HepG2 (cell line): ENCODE results near the gene FAM89B. TPM values are rescaled to one million over a fixed set of nuclear protein-coding genes. Genes with fewer than 3 reads are reported as not detected.

Source experiments
- AGO2 ChIP-seq: fragments of 200-400 bp; formaldehyde crosslinking; optimal IDR thresholded peaks from 2 replicates; pipeline ENCODE3; 2017; ENCODE audit warnings: mild to moderate bottlenecking, low read depth, low read length, moderate library complexity
- ARHGAP35 ChIP-seq: sonication (generic); formaldehyde crosslinking; IDR thresholded peaks from 2 replicates; pipeline ENCODE4 v1.9.0; 2022; ENCODE audit warnings: mild to moderate bottlenecking, inconsistent platforms, moderate library complexity, missing genetic modification reagents, borderline replicate concordance
- PHB2 ChIP-seq: fragments of 450-650 bp; IDR thresholded peaks from 2 replicates; pipeline ENCODE4 v1.6.1; 2018; ENCODE audit not compliant: partially characterized antibody
- POGZ ChIP-seq: sonication (generic); formaldehyde crosslinking; IDR thresholded peaks from 2 replicates; pipeline ENCODE4 v1.4.0; 2020; ENCODE audit warnings: mild to moderate bottlenecking, missing genetic modification reagents
- PRMT3 ChIP-seq: sonication (generic); formaldehyde crosslinking; IDR thresholded peaks from 2 replicates; pipeline ENCODE4 v1.8.1; 2022; ENCODE audit warnings: low read depth, mild to moderate bottlenecking, moderate library complexity, missing genetic modification reagents, borderline replicate concordance
- RAD21 ChIP-seq: fragments of 450-650 bp; formaldehyde crosslinking; IDR thresholded peaks from 2 replicates; pipeline ENCODE4 v1.5.0; 2020; ENCODE audit warnings: mild to moderate bottlenecking
- SOX6 ChIP-seq, 2 experiments: fragments of 450-650 bp in 1 of 2; sonication (generic) in 1 of 2; formaldehyde crosslinking in 1 of 2; IDR thresholded peaks; 2 replicates each; pipeline versions ENCODE4 v1.4.0 to v1.6.1; 2017 to 2020; ENCODE audit warnings: antibody characterized with exemption in 1 of 2, mild to moderate bottlenecking in 1 of 2, missing genetic modification reagents in 1 of 2
- ZFY ChIP-seq: sonication (generic); formaldehyde crosslinking; IDR thresholded peaks from 2 replicates; pipeline ENCODE4 v1.4.0; 2020; ENCODE audit warnings: missing genetic modification reagents
- ZNF180 ChIP-seq: sonication (generic); formaldehyde crosslinking; IDR thresholded peaks from 2 replicates; pipeline ENCODE4 v1.4.0; 2020; ENCODE audit warnings: low read depth, missing genetic modification reagents, borderline replicate concordance
- ZNF431 ChIP-seq: sonication (generic); formaldehyde crosslinking; IDR thresholded peaks from 2 replicates; pipeline ENCODE4 v1.9.0; 2022; ENCODE audit warnings: missing genetic modification reagents, low read depth, mild to moderate bottlenecking, borderline replicate concordance
- polyA plus RNA-seq, 8 experiments: library from polyadenylated mRNA; depleted of rRNA in 3 of 8; stranded (reverse) in 7 of 8; unstranded in 1 of 8; fragments of >200 nt; fragmentation: Illumina TruSeq in 4 of 8; extraction: Trizol in 4 of 8; gene quantifications; 2 replicates each; pipeline versions ENCODE4 v1.2.1 to v1.2.3, GENCODE V29; 2011 to 2016; ENCODE audit warnings: low read depth in 4 of 8, missing spikeins in 1 of 8, mixed read lengths in 1 of 8; ENCODE audit not compliant: insufficient read depth in 1 of 8
- total RNA-seq, 5 experiments: library from RNA; depleted of rRNA; stranded (reverse); fragments of >200 nt; fragmentation: Illumina TruSeq; extraction: Trizol; gene quantifications; 2 replicates each; pipeline ENCODE4 v1.2.3, GENCODE V29; 2016; ENCODE audit warnings: low read depth in 1 of 5
- TF ChIP-seq, protein P1 (sequence below): sonication (generic); formaldehyde crosslinking; IDR thresholded peaks from 2 replicates; pipeline ENCODE4 v1.4.0; 2020; ENCODE audit warnings: missing genetic modification reagents
- TF ChIP-seq, protein P2 (sequence below): sonication (generic); formaldehyde crosslinking; conservative IDR thresholded peaks from 2 replicates; pipeline ENCODE4 v1.4.0; 2020; ENCODE audit warnings: mild to moderate bottlenecking, missing genetic modification reagents, moderate library complexity
- TF ChIP-seq, protein P3 (sequence below): sonication (generic); formaldehyde crosslinking; conservative IDR thresholded peaks from 2 replicates; pipeline ENCODE4 v1.4.0; 2020; ENCODE audit warnings: missing genetic modification reagents
- TF ChIP-seq, protein P4 (sequence below): sonication (generic); formaldehyde crosslinking; IDR thresholded peaks from 2 replicates; pipeline ENCODE4 v1.5.1; 2020; ENCODE audit warnings: mild to moderate bottlenecking, missing genetic modification reagents, moderate library complexity

Gene FAM89B
- total and polyA plus RNA-seq, 2 of the 13 experiments (the other 11 are each of a cell fraction or from before 2014, with no cell fraction given): 5.7 to 8.0 TPM

DNA sequence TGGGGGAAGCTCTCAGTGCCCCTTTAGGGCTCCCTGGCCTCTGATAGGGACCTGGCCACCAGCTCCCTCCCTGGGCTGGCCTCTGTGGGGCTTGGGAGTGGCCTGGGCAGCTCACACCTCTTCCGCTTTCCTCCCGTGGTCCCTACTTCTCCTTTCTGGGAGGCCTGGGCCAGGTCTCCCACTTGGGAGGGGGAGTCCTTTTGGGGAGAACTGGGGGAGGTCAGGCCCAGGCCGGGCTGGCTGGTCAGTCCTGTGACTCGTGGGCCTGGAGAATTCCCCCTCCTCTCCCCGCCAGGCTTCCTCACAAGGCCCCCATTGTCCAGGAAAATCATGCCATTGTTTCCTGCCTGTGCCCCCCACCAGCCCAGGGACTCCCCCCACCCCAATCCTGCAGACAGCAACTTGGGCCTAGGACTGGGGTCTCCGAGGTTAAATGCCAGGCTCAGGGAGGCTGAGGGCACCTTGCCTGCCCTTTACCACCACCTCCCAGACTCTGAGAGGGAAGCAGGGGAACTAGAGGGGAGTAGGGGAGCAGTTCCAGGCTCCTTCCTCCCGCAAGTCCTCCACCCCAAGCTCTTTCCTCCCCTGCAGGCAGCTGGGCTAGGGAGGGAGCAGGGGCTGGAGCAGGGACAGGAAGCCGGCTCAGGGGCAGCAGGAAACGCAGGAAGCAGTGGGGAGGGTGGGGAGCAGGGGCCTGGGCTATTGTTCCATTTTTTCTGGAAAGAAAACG is 38.9 kb downstream of the FAM89B start (continued):
- TF ChIP-seq, protein P1, sequence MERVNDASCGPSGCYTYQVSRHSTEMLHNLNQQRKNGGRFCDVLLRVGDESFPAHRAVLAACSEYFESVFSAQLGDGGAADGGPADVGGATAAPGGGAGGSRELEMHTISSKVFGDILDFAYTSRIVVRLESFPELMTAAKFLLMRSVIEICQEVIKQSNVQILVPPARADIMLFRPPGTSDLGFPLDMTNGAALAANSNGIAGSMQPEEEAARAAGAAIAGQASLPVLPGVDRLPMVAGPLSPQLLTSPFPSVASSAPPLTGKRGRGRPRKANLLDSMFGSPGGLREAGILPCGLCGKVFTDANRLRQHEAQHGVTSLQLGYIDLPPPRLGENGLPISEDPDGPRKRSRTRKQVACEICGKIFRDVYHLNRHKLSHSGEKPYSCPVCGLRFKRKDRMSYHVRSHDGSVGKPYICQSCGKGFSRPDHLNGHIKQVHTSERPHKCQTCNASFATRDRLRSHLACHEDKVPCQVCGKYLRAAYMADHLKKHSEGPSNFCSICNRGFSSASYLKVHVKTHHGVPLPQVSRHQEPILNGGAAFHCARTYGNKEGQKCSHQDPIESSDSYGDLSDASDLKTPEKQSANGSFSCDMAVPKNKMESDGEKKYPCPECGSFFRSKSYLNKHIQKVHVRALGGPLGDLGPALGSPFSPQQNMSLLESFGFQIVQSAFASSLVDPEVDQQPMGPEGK (CRISPR knock-in tag): peak; percentile 34; the same call in 1 of the 2 replicates
- no peak for TF ChIP-seq ARHGAP35 (CRISPR knock-in tag)
- TF ChIP-seq, protein P2, sequence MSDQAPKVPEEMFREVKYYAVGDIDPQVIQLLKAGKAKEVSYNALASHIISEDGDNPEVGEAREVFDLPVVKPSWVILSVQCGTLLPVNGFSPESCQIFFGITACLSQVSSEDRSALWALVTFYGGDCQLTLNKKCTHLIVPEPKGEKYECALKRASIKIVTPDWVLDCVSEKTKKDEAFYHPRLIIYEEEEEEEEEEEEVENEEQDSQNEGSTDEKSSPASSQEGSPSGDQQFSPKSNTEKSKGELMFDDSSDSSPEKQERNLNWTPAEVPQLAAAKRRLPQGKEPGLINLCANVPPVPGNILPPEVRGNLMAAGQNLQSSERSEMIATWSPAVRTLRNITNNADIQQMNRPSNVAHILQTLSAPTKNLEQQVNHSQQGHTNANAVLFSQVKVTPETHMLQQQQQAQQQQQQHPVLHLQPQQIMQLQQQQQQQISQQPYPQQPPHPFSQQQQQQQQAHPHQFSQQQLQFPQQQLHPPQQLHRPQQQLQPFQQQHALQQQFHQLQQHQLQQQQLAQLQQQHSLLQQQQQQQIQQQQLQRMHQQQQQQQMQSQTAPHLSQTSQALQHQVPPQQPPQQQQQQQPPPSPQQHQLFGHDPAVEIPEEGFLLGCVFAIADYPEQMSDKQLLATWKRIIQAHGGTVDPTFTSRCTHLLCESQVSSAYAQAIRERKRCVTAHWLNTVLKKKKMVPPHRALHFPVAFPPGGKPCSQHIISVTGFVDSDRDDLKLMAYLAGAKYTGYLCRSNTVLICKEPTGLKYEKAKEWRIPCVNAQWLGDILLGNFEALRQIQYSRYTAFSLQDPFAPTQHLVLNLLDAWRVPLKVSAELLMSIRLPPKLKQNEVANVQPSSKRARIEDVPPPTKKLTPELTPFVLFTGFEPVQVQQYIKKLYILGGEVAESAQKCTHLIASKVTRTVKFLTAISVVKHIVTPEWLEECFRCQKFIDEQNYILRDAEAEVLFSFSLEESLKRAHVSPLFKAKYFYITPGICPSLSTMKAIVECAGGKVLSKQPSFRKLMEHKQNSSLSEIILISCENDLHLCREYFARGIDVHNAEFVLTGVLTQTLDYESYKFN (CRISPR knock-in tag): no peak
- TF ChIP-seq ZFY: no peak
- TF ChIP-seq PRMT3: no peak
- TF ChIP-seq RAD21 (CRISPR knock-in tag): no peak
- no peak for TF ChIP-seq ZNF431 (CRISPR knock-in tag)
- no peak for TF ChIP-seq PHB2
- peak; percentile 59 for TF ChIP-seq AGO2
- no peak for TF ChIP-seq SOX6 (IDR thresholded peaks at IDR 0.05)
- TF ChIP-seq SOX6 (CRISPR knock-in tag; IDR thresholded peaks at IDR 0.05): 0 out of 2 replicates have a peak, but pooled peaks have one; percentile 14
- no peak for TF ChIP-seq POGZ (CRISPR knock-in tag)
- TF ChIP-seq, protein P3, sequence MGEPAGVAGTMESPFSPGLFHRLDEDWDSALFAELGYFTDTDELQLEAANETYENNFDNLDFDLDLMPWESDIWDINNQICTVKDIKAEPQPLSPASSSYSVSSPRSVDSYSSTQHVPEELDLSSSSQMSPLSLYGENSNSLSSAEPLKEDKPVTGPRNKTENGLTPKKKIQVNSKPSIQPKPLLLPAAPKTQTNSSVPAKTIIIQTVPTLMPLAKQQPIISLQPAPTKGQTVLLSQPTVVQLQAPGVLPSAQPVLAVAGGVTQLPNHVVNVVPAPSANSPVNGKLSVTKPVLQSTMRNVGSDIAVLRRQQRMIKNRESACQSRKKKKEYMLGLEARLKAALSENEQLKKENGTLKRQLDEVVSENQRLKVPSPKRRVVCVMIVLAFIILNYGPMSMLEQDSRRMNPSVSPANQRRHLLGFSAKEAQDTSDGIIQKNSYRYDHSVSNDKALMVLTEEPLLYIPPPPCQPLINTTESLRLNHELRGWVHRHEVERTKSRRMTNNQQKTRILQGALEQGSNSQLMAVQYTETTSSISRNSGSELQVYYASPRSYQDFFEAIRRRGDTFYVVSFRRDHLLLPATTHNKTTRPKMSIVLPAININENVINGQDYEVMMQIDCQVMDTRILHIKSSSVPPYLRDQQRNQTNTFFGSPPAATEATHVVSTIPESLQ: no peak
- TF ChIP-seq, protein P4, sequence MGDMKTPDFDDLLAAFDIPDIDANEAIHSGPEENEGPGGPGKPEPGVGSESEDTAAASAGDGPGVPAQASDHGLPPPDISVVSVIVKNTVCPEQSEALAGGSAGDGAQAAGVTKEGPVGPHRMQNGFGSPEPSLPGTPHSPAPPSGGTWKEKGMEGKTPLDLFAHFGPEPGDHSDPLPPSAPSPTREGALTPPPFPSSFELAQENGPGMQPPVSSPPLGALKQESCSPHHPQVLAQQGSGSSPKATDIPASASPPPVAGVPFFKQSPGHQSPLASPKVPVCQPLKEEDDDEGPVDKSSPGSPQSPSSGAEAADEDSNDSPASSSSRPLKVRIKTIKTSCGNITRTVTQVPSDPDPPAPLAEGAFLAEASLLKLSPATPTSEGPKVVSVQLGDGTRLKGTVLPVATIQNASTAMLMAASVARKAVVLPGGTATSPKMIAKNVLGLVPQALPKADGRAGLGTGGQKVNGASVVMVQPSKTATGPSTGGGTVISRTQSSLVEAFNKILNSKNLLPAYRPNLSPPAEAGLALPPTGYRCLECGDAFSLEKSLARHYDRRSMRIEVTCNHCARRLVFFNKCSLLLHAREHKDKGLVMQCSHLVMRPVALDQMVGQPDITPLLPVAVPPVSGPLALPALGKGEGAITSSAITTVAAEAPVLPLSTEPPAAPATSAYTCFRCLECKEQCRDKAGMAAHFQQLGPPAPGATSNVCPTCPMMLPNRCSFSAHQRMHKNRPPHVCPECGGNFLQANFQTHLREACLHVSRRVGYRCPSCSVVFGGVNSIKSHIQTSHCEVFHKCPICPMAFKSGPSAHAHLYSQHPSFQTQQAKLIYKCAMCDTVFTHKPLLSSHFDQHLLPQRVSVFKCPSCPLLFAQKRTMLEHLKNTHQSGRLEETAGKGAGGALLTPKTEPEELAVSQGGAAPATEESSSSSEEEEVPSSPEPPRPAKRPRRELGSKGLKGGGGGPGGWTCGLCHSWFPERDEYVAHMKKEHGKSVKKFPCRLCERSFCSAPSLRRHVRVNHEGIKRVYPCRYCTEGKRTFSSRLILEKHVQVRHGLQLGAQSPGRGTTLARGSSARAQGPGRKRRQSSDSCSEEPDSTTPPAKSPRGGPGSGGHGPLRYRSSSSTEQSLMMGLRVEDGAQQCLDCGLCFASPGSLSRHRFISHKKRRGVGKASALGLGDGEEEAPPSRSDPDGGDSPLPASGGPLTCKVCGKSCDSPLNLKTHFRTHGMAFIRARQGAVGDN (CRISPR knock-in tag): 0 out of 2 replicates have a peak, but pooled peaks have one; percentile 10
- no peak for TF ChIP-seq ZNF180 (CRISPR knock-in tag)
